SU-DHL-6 (cell line): ENCODE data around the gene MPHOSPH9.

Experiments
- EZH2phosphoT487 ChIP-seq: fragments of 200-600 bp; sonication (generic), shearing (Covaris generic); conservative IDR thresholded peaks from 2 replicates; pipeline ENCODE4 v1.6.1; 2018; ENCODE audit warnings: mild to moderate bottlenecking, antibody characterized with exemption, low read length, moderate library complexity, mixed read lengths
- TF ChIP-seq, protein P1 (sequence below): fragments of 200-600 bp; sonication (generic); IDR thresholded peaks from one replicate; pipeline ENCODE4 v1.5.1; 2017; ENCODE audit warnings: antibody characterized with exemption, mild to moderate bottlenecking, low read length, moderate library complexity; ENCODE audit not compliant: insufficient read depth, poor library complexity, severe bottlenecking

DNA sequence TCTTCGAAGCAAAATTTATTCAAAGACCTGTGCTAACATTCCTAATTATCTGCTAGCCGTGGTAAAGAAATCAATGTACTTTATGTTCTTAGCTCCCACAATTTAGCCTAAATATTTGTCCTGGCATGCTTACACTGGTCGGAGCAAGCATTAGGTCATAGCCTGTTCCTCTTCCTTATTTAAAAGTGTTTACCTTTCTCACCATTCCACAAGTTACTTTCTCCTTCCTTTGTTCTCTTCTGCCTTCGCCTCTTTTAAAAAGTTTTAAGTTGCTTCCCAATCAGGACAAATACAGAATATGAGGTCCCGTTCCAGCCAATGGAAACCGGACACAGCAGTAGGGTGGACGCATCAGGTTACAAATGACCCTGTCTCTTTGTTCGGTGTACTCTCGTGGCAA lies 27.1 kb upstream of the MPHOSPH9 start:
- TF ChIP-seq, protein P1, sequence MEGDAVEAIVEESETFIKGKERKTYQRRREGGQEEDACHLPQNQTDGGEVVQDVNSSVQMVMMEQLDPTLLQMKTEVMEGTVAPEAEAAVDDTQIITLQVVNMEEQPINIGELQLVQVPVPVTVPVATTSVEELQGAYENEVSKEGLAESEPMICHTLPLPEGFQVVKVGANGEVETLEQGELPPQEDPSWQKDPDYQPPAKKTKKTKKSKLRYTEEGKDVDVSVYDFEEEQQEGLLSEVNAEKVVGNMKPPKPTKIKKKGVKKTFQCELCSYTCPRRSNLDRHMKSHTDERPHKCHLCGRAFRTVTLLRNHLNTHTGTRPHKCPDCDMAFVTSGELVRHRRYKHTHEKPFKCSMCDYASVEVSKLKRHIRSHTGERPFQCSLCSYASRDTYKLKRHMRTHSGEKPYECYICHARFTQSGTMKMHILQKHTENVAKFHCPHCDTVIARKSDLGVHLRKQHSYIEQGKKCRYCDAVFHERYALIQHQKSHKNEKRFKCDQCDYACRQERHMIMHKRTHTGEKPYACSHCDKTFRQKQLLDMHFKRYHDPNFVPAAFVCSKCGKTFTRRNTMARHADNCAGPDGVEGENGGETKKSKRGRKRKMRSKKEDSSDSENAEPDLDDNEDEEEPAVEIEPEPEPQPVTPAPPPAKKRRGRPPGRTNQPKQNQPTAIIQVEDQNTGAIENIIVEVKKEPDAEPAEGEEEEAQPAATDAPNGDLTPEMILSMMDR, result no peak
- no peak for TF ChIP-seq EZH2phosphoT487
